ENCODE measurements around the gene SPOCK2. TPM values are rescaled to one million over a fixed set of nuclear protein-coding genes. Genes with fewer than 3 reads are reported as not detected.

SPOCK2 gene
- total and polyA plus RNA-seq, 2 of the 13 experiments (the other 11 are each of a cell fraction or from before 2014, with no cell fraction given): 8.6 to 30.6 TPM

DNA sequence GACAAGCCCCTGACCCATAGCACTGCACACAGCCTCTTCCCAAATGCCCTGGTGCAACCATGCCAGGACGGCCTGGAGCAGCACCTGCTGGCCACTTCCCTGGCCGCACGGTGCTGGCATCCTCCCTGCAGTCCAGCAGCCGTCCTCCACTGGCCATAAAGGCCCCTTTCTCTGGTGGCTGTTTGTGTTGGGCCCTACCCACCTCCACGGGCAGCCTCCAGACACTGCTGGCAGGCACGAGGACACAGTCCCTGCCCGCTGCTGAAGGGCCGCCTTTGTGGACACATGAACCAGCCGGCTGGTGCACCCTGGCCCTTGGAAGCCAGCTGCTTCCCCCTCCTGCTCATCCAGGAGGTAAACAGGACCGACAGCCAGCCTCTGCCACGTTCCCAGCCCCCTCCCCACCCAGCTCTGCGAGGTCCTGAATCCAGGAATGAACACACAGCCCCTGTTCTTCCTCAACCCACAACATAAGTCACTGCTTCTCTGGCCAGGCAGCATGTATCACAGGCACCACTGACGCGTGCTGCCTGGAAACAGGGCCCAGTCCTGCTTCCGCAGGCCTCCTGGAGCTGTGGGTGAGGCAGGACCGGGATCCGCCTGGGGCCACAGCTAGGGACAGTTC is 43.8 kb downstream of the SPOCK2 start (continued):
- TF ChIP-seq, protein P1, sequence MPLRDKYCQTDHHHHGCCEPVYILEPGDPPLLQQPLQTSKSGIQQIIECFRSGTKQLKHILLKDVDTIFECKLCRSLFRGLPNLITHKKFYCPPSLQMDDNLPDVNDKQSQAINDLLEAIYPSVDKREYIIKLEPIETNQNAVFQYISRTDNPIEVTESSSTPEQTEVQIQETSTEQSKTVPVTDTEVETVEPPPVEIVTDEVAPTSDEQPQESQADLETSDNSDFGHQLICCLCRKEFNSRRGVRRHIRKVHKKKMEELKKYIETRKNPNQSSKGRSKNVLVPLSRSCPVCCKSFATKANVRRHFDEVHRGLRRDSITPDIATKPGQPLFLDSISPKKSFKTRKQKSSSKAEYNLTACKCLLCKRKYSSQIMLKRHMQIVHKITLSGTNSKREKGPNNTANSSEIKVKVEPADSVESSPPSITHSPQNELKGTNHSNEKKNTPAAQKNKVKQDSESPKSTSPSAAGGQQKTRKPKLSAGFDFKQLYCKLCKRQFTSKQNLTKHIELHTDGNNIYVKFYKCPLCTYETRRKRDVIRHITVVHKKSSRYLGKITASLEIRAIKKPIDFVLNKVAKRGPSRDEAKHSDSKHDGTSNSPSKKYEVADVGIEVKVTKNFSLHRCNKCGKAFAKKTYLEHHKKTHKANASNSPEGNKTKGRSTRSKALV (CRISPR knock-in tag; IDR thresholded peaks at IDR 0.05): no peak
- peak; percentile 58 for TF ChIP-seq MED1 (CRISPR knock-in tag; IDR thresholded peaks at IDR 0.05)
- TF ChIP-seq TBP (CRISPR knock-in tag; IDR thresholded peaks at IDR 0.05): no peak
- 0 out of 2 replicates have a peak, but pooled peaks have one; percentile 42 for TF ChIP-seq SMAD3 (CRISPR knock-in tag; IDR thresholded peaks at IDR 0.05)
- no peak; the same call in 1 of the 2 replicates for TF ChIP-seq ZNF724P (CRISPR knock-in tag; IDR thresholded peaks at IDR 0.05; ENCODE audit: borderline replicate concordance)
- TF ChIP-seq ZNF331 (CRISPR knock-in tag; IDR thresholded peaks at IDR 0.05): peak; percentile 61; the same call in 1 of the 2 replicates
- TF ChIP-seq MYNN (CRISPR knock-in tag; IDR thresholded peaks at IDR 0.05; ENCODE audit: low read depth): no peak
- no peak for TF ChIP-seq RERE (CRISPR knock-in tag; IDR thresholded peaks at IDR 0.05; ENCODE audit: low read depth)
- TF ChIP-seq IRX3 (CRISPR knock-in tag; IDR thresholded peaks at IDR 0.05; ENCODE audit: borderline replicate concordance, low read depth): no peak
- peak; percentile 58; the same call in 1 of the 2 replicates for TF ChIP-seq HNF4A (CRISPR knock-in tag; IDR thresholded peaks at IDR 0.05)
- TF ChIP-seq DNMT1 (CRISPR knock-in tag; IDR thresholded peaks at IDR 0.05): no peak
- TF ChIP-seq ZNF430 (CRISPR knock-in tag; IDR thresholded peaks at IDR 0.05): no peak
- no peak for TF ChIP-seq RFXANK (CRISPR knock-in tag; IDR thresholded peaks at IDR 0.05)
- no peak for TF ChIP-seq ZNF790 (CRISPR knock-in tag; IDR thresholded peaks at IDR 0.05; ENCODE audit: borderline replicate concordance)
- TF ChIP-seq, protein P2, sequence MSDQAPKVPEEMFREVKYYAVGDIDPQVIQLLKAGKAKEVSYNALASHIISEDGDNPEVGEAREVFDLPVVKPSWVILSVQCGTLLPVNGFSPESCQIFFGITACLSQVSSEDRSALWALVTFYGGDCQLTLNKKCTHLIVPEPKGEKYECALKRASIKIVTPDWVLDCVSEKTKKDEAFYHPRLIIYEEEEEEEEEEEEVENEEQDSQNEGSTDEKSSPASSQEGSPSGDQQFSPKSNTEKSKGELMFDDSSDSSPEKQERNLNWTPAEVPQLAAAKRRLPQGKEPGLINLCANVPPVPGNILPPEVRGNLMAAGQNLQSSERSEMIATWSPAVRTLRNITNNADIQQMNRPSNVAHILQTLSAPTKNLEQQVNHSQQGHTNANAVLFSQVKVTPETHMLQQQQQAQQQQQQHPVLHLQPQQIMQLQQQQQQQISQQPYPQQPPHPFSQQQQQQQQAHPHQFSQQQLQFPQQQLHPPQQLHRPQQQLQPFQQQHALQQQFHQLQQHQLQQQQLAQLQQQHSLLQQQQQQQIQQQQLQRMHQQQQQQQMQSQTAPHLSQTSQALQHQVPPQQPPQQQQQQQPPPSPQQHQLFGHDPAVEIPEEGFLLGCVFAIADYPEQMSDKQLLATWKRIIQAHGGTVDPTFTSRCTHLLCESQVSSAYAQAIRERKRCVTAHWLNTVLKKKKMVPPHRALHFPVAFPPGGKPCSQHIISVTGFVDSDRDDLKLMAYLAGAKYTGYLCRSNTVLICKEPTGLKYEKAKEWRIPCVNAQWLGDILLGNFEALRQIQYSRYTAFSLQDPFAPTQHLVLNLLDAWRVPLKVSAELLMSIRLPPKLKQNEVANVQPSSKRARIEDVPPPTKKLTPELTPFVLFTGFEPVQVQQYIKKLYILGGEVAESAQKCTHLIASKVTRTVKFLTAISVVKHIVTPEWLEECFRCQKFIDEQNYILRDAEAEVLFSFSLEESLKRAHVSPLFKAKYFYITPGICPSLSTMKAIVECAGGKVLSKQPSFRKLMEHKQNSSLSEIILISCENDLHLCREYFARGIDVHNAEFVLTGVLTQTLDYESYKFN (CRISPR knock-in tag; conservative IDR thresholded peaks at IDR 0.05): peak; percentile 53; the same call in 1 of the 2 replicates
- no peak for TF ChIP-seq ZNF367 (CRISPR knock-in tag; IDR thresholded peaks at IDR 0.05; ENCODE audit: borderline replicate concordance)
- TF ChIP-seq POGZ (CRISPR knock-in tag; IDR thresholded peaks at IDR 0.05): peak; percentile 49; the same call in 1 of the 2 replicates
- no peak for TF ChIP-seq RBAK (CRISPR knock-in tag; IDR thresholded peaks at IDR 0.05)
- TF ChIP-seq FOXO1 (CRISPR knock-in tag; IDR thresholded peaks at IDR 0.05): peak; percentile 70

Measured in HepG2 (cell line).